K562 (cell line): ENCODE measurements around the gene IMMP2L. TPM values are rescaled to one million over a fixed set of nuclear protein-coding genes. Genes with fewer than 3 reads are reported as not detected.

Experiments used
- CBFA2T2 ChIP-seq: fragments of 450-650 bp; conservative IDR thresholded peaks from 2 replicates; pipeline ENCODE4 v1.6.1; 2017; ENCODE audit warnings: mild to moderate bottlenecking
- CBX3 ChIP-seq, 2 experiments: IDR thresholded peaks; 1 replicate in 1 of 2; 2 replicates in 1 of 2; pipeline ENCODE4 v1.6.1; 2012; ENCODE audit warnings: inconsistent platforms in 2 of 2, low read length in 2 of 2, borderline replicate concordance in 1 of 2, control low read depth in 1 of 2
- CCNT2 ChIP-seq: IDR thresholded peaks from 2 replicates; pipeline ENCODE4 v1.6.1; 2011; ENCODE audit warnings: borderline replicate concordance, low read depth, mild to moderate bottlenecking, moderate library complexity, mixed read lengths, low read length; ENCODE audit not compliant: insufficient read length; ENCODE audit errors: extremely low read depth
- ETV1 ChIP-seq: fragments of 450-650 bp; conservative IDR thresholded peaks from 2 replicates; pipeline ENCODE4 v1.6.1; 2016; ENCODE audit warnings: missing genetic modification characterization, control low read depth, low read depth, missing compliant biosample characterization
- EZH2 ChIP-seq: IDR thresholded peaks from 2 replicates; pipeline ENCODE4 v1.6.1; 2012; ENCODE audit warnings: low read depth, mild to moderate bottlenecking, inconsistent platforms, low read length, borderline replicate concordance
- IFI16 ChIP-seq: fragments of 250-450 bp; sonication (Bioruptor Pico); IDR thresholded peaks from 2 replicates; pipeline ENCODE4 v2.1.2; 2022; ENCODE audit warnings: mild to moderate bottlenecking, inconsistent platforms
- ILF3 ChIP-seq: fragments of 450-650 bp; IDR thresholded peaks from 2 replicates; pipeline ENCODE4 v1.6.1; 2018; ENCODE audit warnings: antibody characterized with exemption, mild to moderate bottlenecking, moderate library complexity, borderline replicate concordance
- JUND ChIP-seq, 2 experiments: IDR thresholded peaks; 2 replicates in 1 of 2; 3 replicates in 1 of 2; pipeline ENCODE4 v1.6.1; 2011; ENCODE audit warnings: borderline replicate concordance in 2 of 2, low read depth in 2 of 2, low read length in 2 of 2, improper control_type of control experiment in 1 of 2, missing biosample characterization in 1 of 2, missing genetic modification characterization in 1 of 2, missing genetic modification reagents in 1 of 2
- KDM1A ChIP-seq, 2 experiments: fragments of 450-650 bp; IDR thresholded peaks; 2 replicates each; pipeline ENCODE4 v1.6.1; 2016; ENCODE audit warnings: mild to moderate bottlenecking in 2 of 2
- KLF16 ChIP-seq: IDR thresholded peaks from 2 replicates; pipeline ENCODE4 v1.6.1; 2016; ENCODE audit warnings: antibody characterized with exemption
- MCM5 ChIP-seq: fragments of 450-650 bp; IDR thresholded peaks from 2 replicates; pipeline ENCODE4 v1.6.1; 2016; ENCODE audit warnings: low read depth
- SNIP1 ChIP-seq: fragments of 450-650 bp; IDR thresholded peaks from 2 replicates; pipeline ENCODE4 v1.7.1; 2017; ENCODE audit warnings: low read depth, mild to moderate bottlenecking
- SRF ChIP-seq, 2 experiments: fragments of 250-450, 450-650 bp in 1 of 2; sonication (Bioruptor Pico) in 1 of 2; sonication (generic) in 1 of 2; formaldehyde crosslinking; IDR thresholded peaks; 2 replicates each; pipeline versions ENCODE4 v1.5.0 to v1.5.1; 2020 to 2022; ENCODE audit warnings: mild to moderate bottlenecking in 1 of 2, missing genetic modification reagents in 1 of 2
- TCF3 ChIP-seq: sonication (generic); formaldehyde crosslinking; IDR thresholded peaks from 2 replicates; pipeline ENCODE4 v1.4.0; 2020; ENCODE audit warnings: mild to moderate bottlenecking, missing genetic modification reagents
- ZNF717 ChIP-seq: fragments of 250-450 bp; sonication (Bioruptor Pico); IDR thresholded peaks from 2 replicates; pipeline ENCODE4 v1.5.0; 2021
- ZZZ3 ChIP-seq: fragments of 450-650 bp; IDR thresholded peaks from 2 replicates; pipeline ENCODE4 v1.6.1; 2016; ENCODE audit warnings: antibody characterized with exemption, mild to moderate bottlenecking, moderate library complexity
- polyA plus RNA-seq, 8 experiments: library from polyadenylated mRNA; depleted of rRNA in 4 of 8; stranded (reverse) in 5 of 8; unstranded in 3 of 8; fragments of >200 nt; fragmentation: Nextera tagmentation in 2 of 8; fragmentation: Illumina TruSeq in 1 of 8; extraction: Ambion mirVana in 2 of 8; extraction: Trizol in 1 of 8; gene quantifications; 2 replicates each; pipeline versions ENCODE4 v1.2.1 to v1.2.3, GENCODE V29; 2011 to 2014; ENCODE audit warnings: inconsistent platforms in 1 of 8, missing spikeins in 1 of 8
- total RNA-seq, 7 experiments: library from RNA; depleted of rRNA in 6 of 7; stranded (reverse); fragments of >200 nt in 6 of 7; fragmentation: Illumina TruSeq in 2 of 7; extraction: Trizol in 2 of 7; gene quantifications; 2 replicates each; pipeline versions ENCODE4 v1.2.1 to v1.2.3, GENCODE V29; 2011 to 2021; ENCODE audit warnings: low replicate concordance in 1 of 7
- TF ChIP-seq, protein P1 (sequence below): fragments of 250-450 bp; sonication (Bioruptor Pico); IDR thresholded peaks from 2 replicates; pipeline ENCODE4 v1.9.0; 2021; ENCODE audit warnings: mild to moderate bottlenecking, inconsistent platforms
- TF ChIP-seq, protein P2 (sequence below), 2 experiments: IDR thresholded peaks; 2 replicates each; pipeline ENCODE4 v1.6.1; 2011; ENCODE audit warnings: borderline replicate concordance in 1 of 2, control low read depth in 1 of 2, low read depth in 1 of 2, low read length in 1 of 2, mild to moderate bottlenecking in 1 of 2, mixed read lengths in 1 of 2, moderate library complexity in 1 of 2; ENCODE audit not compliant: insufficient read depth in 1 of 2, insufficient read length in 1 of 2, poor library complexity in 1 of 2, severe bottlenecking in 1 of 2; ENCODE audit errors: extremely low read depth in 1 of 2
- TF ChIP-seq, protein P3 (sequence below): sonication (generic); formaldehyde crosslinking; IDR thresholded peaks from 2 replicates; pipeline ENCODE4 v1.8.1; 2023; ENCODE audit warnings: mild to moderate bottlenecking, missing genetic modification reagents

Gene IMMP2L
- total and polyA plus RNA-seq, 9 of the 15 experiments (the other 6 are each of a cell fraction or from before 2014, with no cell fraction given) = 29.7 to 116 (median 53.0) TPM

GRCh38 chr7:110994028-110994967 is 568.0 kb downstream of the IMMP2L start (continued):
- TF ChIP-seq JUND (IDR thresholded peaks at IDR 0.05; ENCODE audit: borderline replicate concordance, low read depth, low read length) (peak; percentile 96), JUND (tag; IDR thresholded peaks at IDR 0.05; ENCODE audit: borderline replicate concordance, low read depth, low read length) (peak; percentile 85; the same call in 1 of the 3 replicates), MCM5 (no peak), ZNF717 (CRISPR knock-in tag) (no peak), CCNT2 (peak; percentile 31), SNIP1 (no peak), ZZZ3 (no peak), ILF3 (0 out of 2 replicates have a peak, but pooled peaks have one; percentile 45), IFI16 (no peak), CBX3 (IDR thresholded peaks at IDR 0.05; ENCODE audit: borderline replicate concordance in 1 of 2, low read length in 2 of 2) (peak in 1 of 2 experiments; percentile 78; a peak in 1 of 3 replicates), ETV1 (tag) (no peak; the same call in 1 of the 2 replicates), TCF3 (CRISPR knock-in tag) (peak; percentile 96), CBFA2T2 (peak; percentile 90), KDM1A (IDR thresholded peaks at IDR 0.05) (peak; percentile 91 to 92), SRF (CRISPR knock-in tag; IDR thresholded peaks at IDR 0.05) (no peak), KLF16 (peak; percentile 71), EZH2 (no peak)
- TF ChIP-seq, protein P1, sequence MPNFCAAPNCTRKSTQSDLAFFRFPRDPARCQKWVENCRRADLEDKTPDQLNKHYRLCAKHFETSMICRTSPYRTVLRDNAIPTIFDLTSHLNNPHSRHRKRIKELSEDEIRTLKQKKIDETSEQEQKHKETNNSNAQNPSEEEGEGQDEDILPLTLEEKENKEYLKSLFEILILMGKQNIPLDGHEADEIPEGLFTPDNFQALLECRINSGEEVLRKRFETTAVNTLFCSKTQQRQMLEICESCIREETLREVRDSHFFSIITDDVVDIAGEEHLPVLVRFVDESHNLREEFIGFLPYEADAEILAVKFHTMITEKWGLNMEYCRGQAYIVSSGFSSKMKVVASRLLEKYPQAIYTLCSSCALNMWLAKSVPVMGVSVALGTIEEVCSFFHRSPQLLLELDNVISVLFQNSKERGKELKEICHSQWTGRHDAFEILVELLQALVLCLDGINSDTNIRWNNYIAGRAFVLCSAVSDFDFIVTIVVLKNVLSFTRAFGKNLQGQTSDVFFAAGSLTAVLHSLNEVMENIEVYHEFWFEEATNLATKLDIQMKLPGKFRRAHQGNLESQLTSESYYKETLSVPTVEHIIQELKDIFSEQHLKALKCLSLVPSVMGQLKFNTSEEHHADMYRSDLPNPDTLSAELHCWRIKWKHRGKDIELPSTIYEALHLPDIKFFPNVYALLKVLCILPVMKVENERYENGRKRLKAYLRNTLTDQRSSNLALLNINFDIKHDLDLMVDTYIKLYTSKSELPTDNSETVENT (CRISPR knock-in tag) = no peak
- TF ChIP-seq, protein P2, sequence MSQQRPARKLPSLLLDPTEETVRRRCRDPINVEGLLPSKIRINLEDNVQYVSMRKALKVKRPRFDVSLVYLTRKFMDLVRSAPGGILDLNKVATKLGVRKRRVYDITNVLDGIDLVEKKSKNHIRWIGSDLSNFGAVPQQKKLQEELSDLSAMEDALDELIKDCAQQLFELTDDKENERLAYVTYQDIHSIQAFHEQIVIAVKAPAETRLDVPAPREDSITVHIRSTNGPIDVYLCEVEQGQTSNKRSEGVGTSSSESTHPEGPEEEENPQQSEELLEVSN (IDR thresholded peaks at IDR 0.05; ENCODE audit: borderline replicate concordance in 1 of 2, extremely low read depth in 1 of 2, insufficient read depth in 1 of 2, insufficient read length in 1 of 2, low read depth in 1 of 2, low read length in 1 of 2, poor library complexity in 1 of 2, severe bottlenecking in 1 of 2) = no peak
- TF ChIP-seq, protein P3, sequence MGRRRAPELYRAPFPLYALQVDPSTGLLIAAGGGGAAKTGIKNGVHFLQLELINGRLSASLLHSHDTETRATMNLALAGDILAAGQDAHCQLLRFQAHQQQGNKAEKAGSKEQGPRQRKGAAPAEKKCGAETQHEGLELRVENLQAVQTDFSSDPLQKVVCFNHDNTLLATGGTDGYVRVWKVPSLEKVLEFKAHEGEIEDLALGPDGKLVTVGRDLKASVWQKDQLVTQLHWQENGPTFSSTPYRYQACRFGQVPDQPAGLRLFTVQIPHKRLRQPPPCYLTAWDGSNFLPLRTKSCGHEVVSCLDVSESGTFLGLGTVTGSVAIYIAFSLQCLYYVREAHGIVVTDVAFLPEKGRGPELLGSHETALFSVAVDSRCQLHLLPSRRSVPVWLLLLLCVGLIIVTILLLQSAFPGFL (CRISPR knock-in tag) = no peak
